H1 (cell line): ENCODE data around the gene EHHADH. TPM values are rescaled to one million over a fixed set of nuclear protein-coding genes. Genes with fewer than 3 reads are reported as not detected.

Source experiments
- TAF7 ChIP-seq: optimal IDR thresholded peaks from 2 replicates; pipeline ENCODE3; 2011; ENCODE audit warnings: low read depth, mild to moderate bottlenecking, inconsistent platforms, low read length, moderate library complexity, borderline replicate concordance
- TEAD4 ChIP-seq: IDR thresholded peaks from 2 replicates; pipeline ENCODE4 v1.6.1; 2012; ENCODE audit warnings: low read depth, low read length, inconsistent platforms, mixed read lengths
- polyA plus RNA-seq, 7 experiments: library from polyadenylated mRNA; depleted of rRNA in 3 of 7; stranded (reverse) in 5 of 7; unstranded in 2 of 7; fragments of >200 nt in 5 of 7; fragments of 200-250 nt in 2 of 7; gene quantifications; 1 replicate in 5 of 7; 2 replicates in 1 of 7; 4 replicates in 1 of 7; pipeline versions ENCODE4 v1.2.1 to v1.2.3, GENCODE V29; 2011 to 2013; ENCODE audit warnings: missing spikeins in 2 of 7, mixed read lengths in 2 of 7
- total RNA-seq: library from RNA; stranded (reverse); fragmentation: NEBNext Ultra II Directional; extraction: Animal tissue kit (Norgen Biotek cat#: 25700); gene quantifications from 2 replicates; pipeline ENCODE4 v1.2.1, GENCODE V29; 2021

Gene EHHADH
- total and polyA plus RNA-seq, 2 of the 8 experiments (the other 6 are each of a cell fraction or from before 2014, with no cell fraction given) = 1.4 to 3.5 TPM

DNA sequence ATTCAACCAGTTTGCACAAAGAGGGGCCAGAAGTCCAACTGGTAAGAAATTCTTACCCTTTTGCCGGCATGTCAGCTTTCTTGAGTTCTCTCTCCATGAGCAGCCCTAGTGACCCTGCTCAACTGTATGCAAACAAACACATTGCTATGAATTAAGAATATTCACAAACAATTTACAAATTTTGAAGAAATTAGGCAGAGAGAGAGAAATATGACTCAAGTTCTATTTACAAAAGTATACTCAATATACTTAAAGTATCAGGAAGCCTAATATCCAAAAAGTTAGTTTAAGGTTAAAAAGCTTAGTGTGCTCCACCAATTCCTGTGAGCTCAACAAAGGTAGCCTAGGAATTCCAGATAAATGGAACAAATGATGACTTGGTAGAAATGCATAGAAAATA is 3.5 kb upstream of the EHHADH start (continued):
- TF ChIP-seq TEAD4 = no peak
- TF ChIP-seq TAF7 = no peak
- TF ChIP-seq, all 59 proteins: peak for 0
